GM12864 (cell line): Measurements from ENCODE around the gene SEC22C.

Experiments
- DNase-seq: peaks from one replicate; pipeline ENCODE4 v3.0.0-alpha.2; 2011; ENCODE audit warnings: low read depth
- H3K4me3 ChIP-seq: 2 replicates; pipeline ENCODE4 v1.5.1; 2011; ENCODE audit warnings: mild to moderate bottlenecking, low read depth, low read length, control low read depth
- TF ChIP-seq, protein P1 (sequence below): IDR thresholded peaks from 2 replicates; pipeline ENCODE4 v1.5.1; 2011; ENCODE audit warnings: low read depth, mild to moderate bottlenecking, moderate library complexity, low read length, control low read depth, inconsistent platforms; ENCODE audit errors: missing control alignments

SEC22C gene

DNA sequence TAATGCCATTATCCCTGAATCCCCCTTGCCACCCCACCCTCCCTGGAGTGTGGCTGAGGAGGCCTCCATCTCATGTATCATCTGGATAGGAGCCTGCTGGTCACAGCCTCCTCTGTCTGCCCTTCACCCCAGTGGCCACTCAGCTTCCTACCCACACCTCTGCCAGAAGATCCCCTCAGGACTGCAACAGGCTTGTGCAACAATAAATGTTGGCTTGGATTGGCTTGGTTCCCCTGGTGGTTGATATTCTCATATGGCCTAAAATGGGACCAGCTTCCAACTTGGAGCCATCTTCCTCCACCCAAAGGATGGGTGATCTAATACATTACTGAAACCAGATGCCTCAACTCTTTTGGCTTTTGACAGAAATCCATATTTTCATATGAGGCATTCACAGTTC, 44.4 kb downstream of the SEC22C start:
- DNase-seq, result no peak
- TF ChIP-seq, protein P1, sequence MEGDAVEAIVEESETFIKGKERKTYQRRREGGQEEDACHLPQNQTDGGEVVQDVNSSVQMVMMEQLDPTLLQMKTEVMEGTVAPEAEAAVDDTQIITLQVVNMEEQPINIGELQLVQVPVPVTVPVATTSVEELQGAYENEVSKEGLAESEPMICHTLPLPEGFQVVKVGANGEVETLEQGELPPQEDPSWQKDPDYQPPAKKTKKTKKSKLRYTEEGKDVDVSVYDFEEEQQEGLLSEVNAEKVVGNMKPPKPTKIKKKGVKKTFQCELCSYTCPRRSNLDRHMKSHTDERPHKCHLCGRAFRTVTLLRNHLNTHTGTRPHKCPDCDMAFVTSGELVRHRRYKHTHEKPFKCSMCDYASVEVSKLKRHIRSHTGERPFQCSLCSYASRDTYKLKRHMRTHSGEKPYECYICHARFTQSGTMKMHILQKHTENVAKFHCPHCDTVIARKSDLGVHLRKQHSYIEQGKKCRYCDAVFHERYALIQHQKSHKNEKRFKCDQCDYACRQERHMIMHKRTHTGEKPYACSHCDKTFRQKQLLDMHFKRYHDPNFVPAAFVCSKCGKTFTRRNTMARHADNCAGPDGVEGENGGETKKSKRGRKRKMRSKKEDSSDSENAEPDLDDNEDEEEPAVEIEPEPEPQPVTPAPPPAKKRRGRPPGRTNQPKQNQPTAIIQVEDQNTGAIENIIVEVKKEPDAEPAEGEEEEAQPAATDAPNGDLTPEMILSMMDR, result no peak
- H3K4me3 ChIP-seq, result no peak overlapping the region

DNA sequence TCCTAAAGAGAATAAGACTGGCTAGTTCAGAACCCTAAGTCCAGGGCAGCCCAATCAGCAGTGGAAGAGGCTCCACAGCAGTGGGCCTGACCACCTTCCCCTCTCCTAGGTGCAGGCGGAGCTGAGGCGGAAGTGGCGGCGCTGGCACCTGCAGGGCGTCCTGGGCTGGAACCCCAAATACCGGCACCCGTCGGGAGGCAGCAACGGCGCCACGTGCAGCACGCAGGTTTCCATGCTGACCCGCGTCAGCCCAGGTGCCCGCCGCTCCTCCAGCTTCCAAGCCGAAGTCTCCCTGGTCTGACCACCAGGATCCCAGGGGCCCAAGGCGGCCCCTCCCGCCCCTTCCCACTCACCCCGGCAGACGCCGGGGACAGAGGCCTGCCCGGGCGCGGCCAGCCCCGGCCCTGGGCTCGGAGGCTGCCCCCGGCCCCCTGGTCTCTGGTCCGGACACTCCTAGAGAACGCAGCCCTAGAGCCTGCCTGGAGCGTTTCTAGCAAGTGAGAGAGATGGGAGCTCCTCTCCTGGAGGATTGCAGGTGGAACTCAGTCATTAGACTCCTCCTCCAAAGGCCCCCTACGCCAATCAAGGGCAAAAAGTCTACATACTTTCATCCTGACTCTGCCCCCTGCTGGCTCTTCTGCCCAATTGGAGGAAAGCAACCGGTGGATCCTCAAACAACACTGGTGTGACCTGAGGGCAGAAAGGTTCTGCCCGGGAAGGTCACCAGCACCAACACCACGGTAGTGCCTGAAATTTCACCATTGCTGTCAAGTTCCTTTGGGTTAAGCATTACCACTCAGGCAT, 45.6 kb downstream of the SEC22C start:
- H3K4me3 ChIP-seq, result no peak overlapping the region
- TF ChIP-seq, protein P1, result peak; percentile 67
- no peak for DNase-seq

DNA sequence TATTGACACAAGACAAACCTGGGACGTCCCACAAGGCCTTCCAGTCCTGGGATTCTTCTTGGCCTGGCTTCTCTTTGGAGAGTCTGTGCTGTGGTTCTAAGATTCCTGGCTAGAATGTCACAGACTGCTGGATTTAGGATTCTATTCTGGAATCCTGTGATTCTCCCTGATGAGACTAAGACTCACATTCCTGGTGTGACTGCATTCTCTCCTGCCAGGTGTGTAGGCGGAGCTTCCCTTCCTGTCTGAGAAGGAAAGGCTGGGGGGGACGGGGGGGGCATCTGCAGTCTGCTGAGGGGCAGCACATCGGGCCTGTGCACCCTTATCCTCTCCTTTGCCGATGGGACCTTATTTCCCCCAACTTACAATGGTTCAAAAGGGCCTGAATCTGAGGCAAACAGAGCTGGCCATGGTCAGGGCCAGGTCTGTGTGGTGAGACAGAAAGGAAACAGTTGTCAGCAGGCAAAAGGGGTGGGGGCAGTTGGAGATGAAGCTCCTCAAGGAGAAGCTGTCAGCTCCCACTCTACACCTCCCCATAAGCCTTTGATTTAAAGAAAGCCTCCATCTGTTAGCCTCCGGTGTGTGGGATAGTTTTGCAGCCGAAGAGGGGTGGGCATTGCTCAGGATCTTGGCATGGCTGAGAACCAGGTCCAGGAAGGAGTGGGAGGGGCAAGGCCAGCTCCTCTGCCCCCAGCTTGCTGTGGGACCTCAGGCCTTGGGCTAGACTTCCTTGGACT, 48.4 kb downstream of the SEC22C start:
- TF ChIP-seq, protein P1, result no peak
- DNase-seq, result no peak
- no peak overlapping the region for H3K4me3 ChIP-seq

DNA sequence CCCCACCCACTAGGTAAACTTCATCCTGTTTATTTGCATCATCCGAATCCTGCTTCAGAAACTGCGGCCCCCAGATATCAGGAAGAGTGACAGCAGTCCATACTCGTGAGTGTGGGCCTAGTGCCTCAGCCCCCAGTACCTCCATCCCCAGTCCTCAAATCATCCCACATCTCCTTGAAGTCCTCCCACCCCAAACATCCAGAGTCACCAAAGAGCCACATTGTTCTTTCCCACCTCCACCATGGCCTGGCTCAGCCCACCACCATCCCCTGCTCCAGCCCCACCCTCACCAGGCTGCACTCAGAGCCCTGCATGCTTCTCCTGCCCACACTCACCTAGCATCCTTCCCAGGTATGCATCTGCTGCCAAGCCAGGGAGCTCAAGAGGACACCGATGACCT, 49.5 kb downstream of the SEC22C start:
- H3K4me3 ChIP-seq, result no peak overlapping the region
- no peak for DNase-seq
- TF ChIP-seq, protein P1, result no peak

DNA sequence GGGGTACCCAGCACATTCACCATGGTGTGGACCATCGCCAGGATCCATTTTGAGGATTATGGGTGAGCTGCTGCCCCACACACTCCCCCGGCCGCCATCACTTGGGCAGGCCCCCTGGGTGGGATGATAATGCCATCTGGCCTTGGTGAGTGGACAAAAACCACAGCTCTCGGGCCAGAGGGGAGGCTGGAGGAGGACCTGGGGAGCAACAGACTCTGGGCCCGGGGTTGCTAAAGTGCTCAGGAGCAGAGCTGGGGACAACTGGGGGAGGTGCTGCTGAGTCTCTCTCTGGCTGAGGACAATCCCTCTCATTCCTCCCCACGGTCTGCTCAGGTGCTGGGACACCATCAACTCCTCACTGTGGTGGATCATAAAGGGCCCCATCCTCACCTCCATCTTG, 50.3 kb downstream of the SEC22C start:
- no peak for DNase-seq
- H3K4me3 ChIP-seq, result no peak overlapping the region
- TF ChIP-seq, protein P1, result no peak

DNA sequence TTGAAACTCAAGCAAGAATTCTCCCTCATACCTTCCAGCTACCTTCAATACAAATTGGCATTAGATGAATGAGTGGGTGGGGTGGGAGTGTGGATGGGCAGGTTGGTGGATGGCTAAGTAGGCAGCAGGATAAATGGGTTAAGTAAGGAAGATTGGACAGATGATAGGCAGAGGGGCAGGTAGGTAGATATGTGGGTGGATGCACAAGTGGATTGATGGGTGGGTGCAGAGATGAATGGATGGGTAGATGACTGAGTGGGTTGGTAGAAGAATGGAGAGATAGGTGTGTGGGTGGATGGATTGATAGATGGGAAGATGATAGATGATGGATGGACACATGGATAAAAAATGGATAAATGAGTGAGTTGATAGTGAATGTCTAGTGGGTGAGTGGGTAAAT, 51.7 kb downstream of the SEC22C start:
- DNase-seq, result no peak
- TF ChIP-seq, protein P1, result no peak
- H3K4me3 ChIP-seq, result no peak overlapping the region

DNA sequence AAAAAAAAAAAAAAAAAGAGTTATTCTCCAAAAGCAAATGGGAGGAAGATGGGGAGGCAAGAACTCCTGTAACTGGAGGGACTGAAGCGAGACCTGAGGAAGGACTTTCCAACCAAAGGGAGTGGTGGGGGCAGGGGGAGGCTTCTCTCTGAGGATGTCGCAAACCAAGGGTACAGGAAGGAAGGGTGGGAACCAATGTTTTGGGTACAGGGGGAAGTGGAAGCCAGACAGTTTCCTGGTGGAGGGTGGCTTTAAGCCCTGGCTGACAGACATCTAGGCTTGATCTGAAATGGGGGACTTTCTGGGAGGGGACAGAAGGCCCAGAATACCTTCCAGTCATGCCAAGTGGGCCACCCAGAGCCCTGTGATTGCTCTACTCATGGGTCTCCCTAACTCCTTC, 52.3 kb downstream of the SEC22C start:
- H3K4me3 ChIP-seq, result no peak overlapping the region
- DNase-seq, result no peak
- TF ChIP-seq, protein P1, result no peak
